IMR-90 (cell line): ENCODE data around the gene TMEM45A. TPM values are rescaled to one million over a fixed set of nuclear protein-coding genes. Genes with fewer than 3 reads are reported as not detected.

Experiments used
- ATAC-seq: fragments of 200-7000 bp; cut with Tn5 transposase; 2 replicates; pipeline ENCODE4 v1.9.1; 2020; ENCODE audit warnings: low read depth, mild to moderate bottlenecking, moderate library complexity
- BruUV-seq: library from RNA; stranded (reverse); fragments of 400-500 nt; replicated peaks from 2 replicates; lab custom pipeline; 2021; lab: Mats Ljungman, UMichigan
- CTCF ChIA-PET: fragments of 300-600 bp; formaldehyde crosslinking; extraction: SDS; loops from one replicate; lab custom pipeline; 2021; ENCODE audit warnings: antibody characterized with exemption; lab: Yijun Ruan, JAX
- POLR2A ChIA-PET: fragments of 300-600 bp; sonication (Branson Sonifier 250); formaldehyde crosslinking; loops from one replicate; lab custom pipeline; 2022; ENCODE audit warnings: antibody characterized with exemption; ENCODE audit not compliant: unreplicated experiment; lab: Charles Lee
- DNase-seq: peaks from one replicate; pipeline ENCODE4 v3.0.0; 2013
- H2AFZ ChIP-seq: replicated peaks from 2 replicates; pipeline ENCODE3; 2013; ENCODE audit warnings: low read length, mild to moderate bottlenecking; ENCODE audit not compliant: poor library complexity
- H2AK5ac ChIP-seq: 2 replicates; pipeline ENCODE4 v1.6.1; 2013; ENCODE audit warnings: low read depth, low read length, inconsistent platforms
- H2AK9ac ChIP-seq: replicated peaks from 2 replicates; pipeline ENCODE3; 2013; ENCODE audit warnings: mild to moderate bottlenecking, low read depth, low read length, moderate library complexity; ENCODE audit not compliant: poor library complexity
- H2BK120ac ChIP-seq: 2 replicates; pipeline ENCODE4 v1.6.1; 2013; ENCODE audit warnings: low read depth, low read length, inconsistent platforms
- H2BK15ac ChIP-seq: 3 replicates; pipeline ENCODE4 v1.6.1; 2013; ENCODE audit warnings: low read depth, low read length, inconsistent platforms
- H2BK20ac ChIP-seq: 2 replicates; pipeline ENCODE4 v1.6.1; 2013; ENCODE audit warnings: low read depth, mild to moderate bottlenecking, inconsistent platforms, low read length, moderate library complexity
- H2BK5ac ChIP-seq: 2 replicates; pipeline ENCODE4 v1.6.1; 2013; ENCODE audit warnings: mild to moderate bottlenecking, low read depth, low read length, inconsistent platforms; ENCODE audit not compliant: poor library complexity, severe bottlenecking
- H3K14ac ChIP-seq: replicated peaks from 2 replicates; pipeline ENCODE4 v1.6.1; 2013; ENCODE audit warnings: low read depth, low read length, inconsistent platforms
- H3K18ac ChIP-seq: 2 replicates; pipeline ENCODE4 v1.6.1; 2013; ENCODE audit warnings: low read depth, low read length, control low read depth
- H3K23ac ChIP-seq: 2 replicates; pipeline ENCODE4 v1.6.1; 2013; ENCODE audit warnings: low read depth, low read length, inconsistent platforms
- H3K27ac ChIP-seq: 2 replicates; pipeline ENCODE4 v1.5.1; 2013; ENCODE audit warnings: mild to moderate bottlenecking, control low read depth, low read length; ENCODE audit not compliant: insufficient read depth
- H3K27me3 ChIP-seq: 2 replicates; pipeline ENCODE4 v1.6.1; 2013; ENCODE audit warnings: low read length; ENCODE audit not compliant: control insufficient read depth, insufficient read depth
- H3K36me3 ChIP-seq: 2 replicates; pipeline ENCODE4 v1.6.1; 2013; ENCODE audit warnings: low read length, mixed read lengths; ENCODE audit not compliant: control insufficient read depth, insufficient read depth
- H3K4ac ChIP-seq: 2 replicates; pipeline ENCODE4 v1.6.1; 2013; ENCODE audit warnings: low read depth, low read length, inconsistent platforms
- H3K4me1 ChIP-seq: 2 replicates; pipeline ENCODE4 v1.6.1; 2013; ENCODE audit warnings: low read length, mixed read lengths; ENCODE audit not compliant: control insufficient read depth, insufficient read depth
- H3K4me2 ChIP-seq: 2 replicates; pipeline ENCODE4 v1.6.1; 2013; ENCODE audit warnings: low read depth, mild to moderate bottlenecking, control low read depth, low read length, moderate library complexity
- H3K4me3 ChIP-seq: 2 replicates; pipeline ENCODE4 v1.5.1; 2013; ENCODE audit warnings: low read depth, mild to moderate bottlenecking, control low read depth, low read length, moderate library complexity; ENCODE audit not compliant: insufficient read depth
- H3K56ac ChIP-seq: 2 replicates; pipeline ENCODE4 v1.6.1; 2013; ENCODE audit warnings: low read length, inconsistent platforms; ENCODE audit not compliant: insufficient read depth; ENCODE audit errors: extremely low read depth
- H3K79me1 ChIP-seq, 2 experiments: 2 replicates each; pipeline ENCODE4 v1.6.1; 2013; ENCODE audit warnings: low read length in 2 of 2, inconsistent platforms in 1 of 2, low read depth in 1 of 2
- H3K9ac ChIP-seq: 2 replicates; pipeline ENCODE4 v1.6.1; 2013; ENCODE audit warnings: low read depth, low read length, control low read depth
- H3K9me1 ChIP-seq: 2 replicates; pipeline ENCODE4 v1.6.1; 2013; ENCODE audit warnings: low read length, inconsistent platforms; ENCODE audit not compliant: insufficient read depth
- H3K9me3 ChIP-seq: 2 replicates; pipeline ENCODE4 v1.6.1; 2013; ENCODE audit warnings: low read length; ENCODE audit not compliant: control insufficient read depth, insufficient read depth
- H4K20me1 ChIP-seq: 2 replicates; pipeline ENCODE4 v1.6.1; 2013; ENCODE audit warnings: low read length, inconsistent platforms; ENCODE audit not compliant: insufficient read depth
- H4K5ac ChIP-seq: 2 replicates; pipeline ENCODE4 v1.6.1; 2013; ENCODE audit warnings: mild to moderate bottlenecking, low read depth, low read length, control low read depth
- H4K8ac ChIP-seq, 2 experiments: 2 replicates each; pipeline ENCODE4 v1.6.1; 2013; ENCODE audit warnings: low read depth in 2 of 2, low read length in 2 of 2, control low read depth in 1 of 2, inconsistent platforms in 1 of 2
- H4K91ac ChIP-seq: 2 replicates; pipeline ENCODE4 v1.6.1; 2013; ENCODE audit warnings: low read depth, low read length, inconsistent platforms; ENCODE audit not compliant: insufficient read depth
- BHLHE40 ChIP-seq: fragments of 150-350 bp; IDR thresholded peaks from 2 replicates; pipeline ENCODE4 v1.6.1; 2016; ENCODE audit warnings: mild to moderate bottlenecking, low read depth, low read length
- FOS ChIP-seq: fragments of 150-350 bp; IDR thresholded peaks from 2 replicates; pipeline ENCODE4 v1.6.1; 2016; ENCODE audit warnings: low read depth, low read length
- WGBS, 2 experiments: methylation state at CpG; one replicate each; pipeline versions ENCODE4 v1.1.5 to v1.1.7; 2013; ENCODE audit warnings: missing lambda C conversion rate in 2 of 2; ENCODE audit not compliant: insufficient read length in 1 of 2; ENCODE audit errors: extremely low coverage in 2 of 2; 5-methylcytosine and 5-hydroxymethylcytosine counted together
- dilution Hi-C: fragments of 300-500 bp; cut with HindIII; formaldehyde crosslinking; loops from one replicate; pipeline ENCODE4 v1.14.3; 2018; ENCODE audit warnings: low sequenced_read_pairs; ENCODE audit not compliant: unreplicated experiment
- in situ Hi-C: fragments of 300-500 bp; cut with MboI; formaldehyde crosslinking; loops from 3 replicates; pipeline ENCODE4 v1.14.3; 2019; ENCODE audit warnings: low sequenced_read_pairs, inconsistent platforms, mixed read lengths
- intact Hi-C: fragments of 100-400 bp; cut with micrococcal nuclease; formaldehyde crosslinking; loops from 2 replicates; pipeline ENCODE4 v1.10.0; 2022
- polyA plus RNA-seq, 3 experiments: library from polyadenylated mRNA; depleted of rRNA; stranded (reverse); fragments of >200 nt; gene quantifications; 2 replicates each; pipeline ENCODE4 v1.2.3, GENCODE V29; 2012; ENCODE audit warnings: low replicate concordance in 1 of 3
- total RNA-seq: library from RNA; depleted of rRNA; stranded (reverse); fragments of >200 nt; gene quantifications from 2 replicates; pipeline ENCODE4 v1.2.3, GENCODE V29; 2012

Gene TMEM45A
- total and polyA plus RNA-seq, 2 of the 4 experiments (the other 2 are of a cell fraction), result 13.6 to 21.7 TPM

GRCh38 chr3:100535610-100535943, 43.2 kb downstream of the TMEM45A start:
- H3K27me3 ChIP-seq, result no peaks in the 10 kb centered on the region
- no peak overlapping the region for H3K14ac ChIP-seq
- no peak overlapping the region for H3K18ac ChIP-seq
- H2AK5ac ChIP-seq, result no peak overlapping the region
- no peaks in the 10 kb centered on the region for H3K79me1 ChIP-seq
- H4K91ac ChIP-seq, result no peak overlapping the region
- no peak overlapping the region for H2BK120ac ChIP-seq
- no peaks in the 10 kb centered on the region for H3K9me3 ChIP-seq
- H3K4me3 ChIP-seq, result no peak overlapping the region
- intact Hi-C loops (no loop called here), in situ Hi-C loops (no loop called here), dilution Hi-C loops (no loop called here)
- no TSS peak for BruUV-seq
- H2BK5ac ChIP-seq, result no peak overlapping the region
- H4K8ac ChIP-seq, result no peak overlapping the region
- H2BK20ac ChIP-seq, result no peak overlapping the region
- no peak overlapping the region for H3K4ac ChIP-seq
- H3K9me1 ChIP-seq, result no peaks in the 10 kb centered on the region
- no peak overlapping the region for H2AFZ ChIP-seq
- H4K20me1 ChIP-seq, result no peaks in the 10 kb centered on the region
- no peaks in the 10 kb centered on the region; the same call in 1 of the 2 replicates for H3K36me3 ChIP-seq
- no peak overlapping the region for H3K56ac ChIP-seq
- WGBS, 2 experiments, result no CpG with 5 or more reads among the region's 1 CpG
- no peak overlapping the region for H2AK9ac ChIP-seq
- H3K4me1 ChIP-seq, result peaks cover 4% of the 10 kb centered on the region; the same call in 1 of the 2 replicates
- no peak overlapping the region for H3K4me2 ChIP-seq
- H3K27ac ChIP-seq, result no peak overlapping the region
- CTCF ChIA-PET, result no interaction called here
- POLR2A ChIA-PET, result no interaction called here
- H4K5ac ChIP-seq, result no peak overlapping the region
- ATAC-seq (no peak), DNase-seq (no peak)
- H3K23ac ChIP-seq, result no peak overlapping the region
- H2BK15ac ChIP-seq, result no peak overlapping the region
- TF ChIP-seq FOS (no peak), BHLHE40 (no peak)
- H3K9ac ChIP-seq, result no peak overlapping the region
